ENCODE results near the gene SHISA5. TPM values are rescaled to one million over a fixed set of nuclear protein-coding genes. Genes with fewer than 3 reads are reported as not detected.

SHISA5 gene
- polyA plus RNA-seq, 4 donors = 68.2 to 220 (median 106) TPM

- WGBS, 3 donors = 85 to 91% (median 89%) methylated on average over 5 of the region's 5 CpGs
- H3K36me3 ChIP-seq (ENCODE audit: control insufficient read depth in 3 of 3, insufficient read depth in 2 of 3, low read depth in 1 of 3, low read length in 3 of 3) = peaks cover 0 to 54% (median 6%) of the 10 kb centered on the region in 3 donors
- FAIRE-seq (no peak), DNase-seq (no peak)
- H3K4me1 ChIP-seq (ENCODE audit: control insufficient read depth in 3 of 3, insufficient read depth in 2 of 3, low read depth in 1 of 3, low read length in 2 of 3) = peaks cover 0 to 15% (median 0%) of the 10 kb centered on the region in 3 donors
- H3K9me3 ChIP-seq (ENCODE audit: control insufficient read depth in 2 of 2, insufficient read depth in 1 of 2, low read depth in 1 of 2, low read length in 1 of 2) = no peaks in the 10 kb centered on the region
- no peaks in the 10 kb centered on the region for H3K27me3 ChIP-seq (ENCODE audit: control insufficient read depth in 3 of 3, insufficient read depth in 3 of 3, low read length in 3 of 3)
- no peak overlapping the region for H3K4me3 ChIP-seq (ENCODE audit: low read depth in 1 of 3, low read length in 3 of 3)
- H3K27ac ChIP-seq (ENCODE audit: low read depth in 1 of 3, low read length in 2 of 3) = no peak overlapping the region
Measured at GRCh38 chr3:48548126-48548525, 44.2 kb upstream of the SHISA5 start.

- no peaks in the 10 kb centered on the region for H3K27me3 ChIP-seq (ENCODE audit: control insufficient read depth in 3 of 3, insufficient read depth in 3 of 3, low read length in 3 of 3)
- H3K27ac ChIP-seq (ENCODE audit: low read depth in 1 of 3, low read length in 2 of 3) = no peak overlapping the region
- DNase-seq (no peak), FAIRE-seq (no peak)
- WGBS, 3 donors = 81 to 90% (median 87%) methylated on average over 4 of the region's 4 CpGs
- no peaks in the 10 kb centered on the region for H3K9me3 ChIP-seq (ENCODE audit: control insufficient read depth in 2 of 2, insufficient read depth in 1 of 2, low read depth in 1 of 2, low read length in 1 of 2)
- no peak overlapping the region for H3K4me3 ChIP-seq (ENCODE audit: low read depth in 1 of 3, low read length in 3 of 3)
- no peaks in the 10 kb centered on the region for H3K4me1 ChIP-seq (ENCODE audit: control insufficient read depth in 3 of 3, insufficient read depth in 2 of 3, low read depth in 1 of 3, low read length in 2 of 3)
- H3K36me3 ChIP-seq (ENCODE audit: control insufficient read depth in 3 of 3, insufficient read depth in 2 of 3, low read depth in 1 of 3, low read length in 3 of 3) = peaks cover 0 to 53% (median 6%) of the 10 kb centered on the region in 3 donors
Measured at GRCh38 chr3:48546203-48546829, 42.3 kb upstream of the SHISA5 start.

GRCh38 chr3:48544141-48544540 lies 40.2 kb upstream of the SHISA5 start:
- FAIRE-seq = no peak
- 86 to 91% (median 88%) methylated on average over 5 of the region's 5 CpGs for WGBS, 3 donors
- no peaks in the 10 kb centered on the region for H3K4me1 ChIP-seq (ENCODE audit: control insufficient read depth in 3 of 3, insufficient read depth in 2 of 3, low read depth in 1 of 3, low read length in 2 of 3)

GRCh38 chr3:48543271-48543866 lies 39.4 kb upstream of the SHISA5 start:
- H3K27me3 ChIP-seq (ENCODE audit: control insufficient read depth in 3 of 3, insufficient read depth in 3 of 3, low read length in 3 of 3) = no peaks in the 10 kb centered on the region
- H3K4me3 ChIP-seq (ENCODE audit: low read depth in 1 of 3, low read length in 3 of 3) = no peak overlapping the region
- no peaks in the 10 kb centered on the region for H3K9me3 ChIP-seq (ENCODE audit: control insufficient read depth in 2 of 2, insufficient read depth in 1 of 2, low read depth in 1 of 2, low read length in 1 of 2)
- WGBS, 3 donors = 64 to 91% (median 67%) methylated on average over 9 of the region's 9 CpGs
- H3K4me1 ChIP-seq (ENCODE audit: control insufficient read depth in 3 of 3, insufficient read depth in 2 of 3, low read depth in 1 of 3, low read length in 2 of 3) = no peaks in the 10 kb centered on the region
- H3K27ac ChIP-seq (ENCODE audit: low read depth in 1 of 3, low read length in 2 of 3) = no peak overlapping the region
- DNase-seq (no peak), FAIRE-seq (no peak)
- H3K36me3 ChIP-seq (ENCODE audit: control insufficient read depth in 3 of 3, insufficient read depth in 2 of 3, low read depth in 1 of 3, low read length in 3 of 3) = peaks cover 0 to 51% (median 13%) of the 10 kb centered on the region in 3 donors

More at GRCh38 chr3:48544141-48544540, 40.2 kb upstream of the SHISA5 start:
- no peak for DNase-seq
- H3K27me3 ChIP-seq (ENCODE audit: control insufficient read depth in 3 of 3, insufficient read depth in 3 of 3, low read length in 3 of 3) = no peaks in the 10 kb centered on the region
- H3K9me3 ChIP-seq (ENCODE audit: control insufficient read depth in 2 of 2, insufficient read depth in 1 of 2, low read depth in 1 of 2, low read length in 1 of 2) = no peaks in the 10 kb centered on the region
- peaks cover 0 to 52% (median 11%) of the 10 kb centered on the region in 3 donors for H3K36me3 ChIP-seq (ENCODE audit: control insufficient read depth in 3 of 3, insufficient read depth in 2 of 3, low read depth in 1 of 3, low read length in 3 of 3)
- H3K27ac ChIP-seq (ENCODE audit: low read depth in 1 of 3, low read length in 2 of 3) = no peak overlapping the region
- H3K4me3 ChIP-seq (ENCODE audit: low read depth in 1 of 3, low read length in 3 of 3) = no peak overlapping the region

GRCh38 chr3:48538451-48538850 lies 34.5 kb upstream of the SHISA5 start:
- FAIRE-seq (no peak), DNase-seq (no peak)
- Histone ChIP-seq H3K4me3 (ENCODE audit: low read depth in 1 of 3, low read length in 3 of 3) (no peak overlapping the region), H3K27ac (ENCODE audit: low read depth in 1 of 3, low read length in 2 of 3) (no peak overlapping the region), H3K9me3 (ENCODE audit: control insufficient read depth in 2 of 2, insufficient read depth in 1 of 2, low read depth in 1 of 2, low read length in 1 of 2) (no peaks in the 10 kb centered on the region), H3K4me1 (ENCODE audit: control insufficient read depth in 3 of 3, insufficient read depth in 2 of 3, low read depth in 1 of 3, low read length in 2 of 3) (no peaks in the 10 kb centered on the region), H3K36me3 (ENCODE audit: control insufficient read depth in 3 of 3, insufficient read depth in 2 of 3, low read depth in 1 of 3, low read length in 3 of 3) (peaks cover 15 to 65% (median 28%) of the 10 kb centered on the region in 3 donors), H3K27me3 (ENCODE audit: control insufficient read depth in 3 of 3, insufficient read depth in 3 of 3, low read length in 3 of 3) (no peaks in the 10 kb centered on the region)
- WGBS, 3 donors = 89 to 96% (median 95%) methylated on average over 12 of the region's 12 CpGs

- H3K27ac ChIP-seq (ENCODE audit: low read depth in 1 of 3, low read length in 2 of 3) = no peak overlapping the region
- DNase-seq (no peak), FAIRE-seq (no peak)
- H3K27me3 ChIP-seq (ENCODE audit: control insufficient read depth in 3 of 3, insufficient read depth in 3 of 3, low read length in 3 of 3) = no peaks in the 10 kb centered on the region
- peaks cover 15 to 60% (median 28%) of the 10 kb centered on the region in 3 donors for H3K36me3 ChIP-seq (ENCODE audit: control insufficient read depth in 3 of 3, insufficient read depth in 2 of 3, low read depth in 1 of 3, low read length in 3 of 3)
- H3K4me3 ChIP-seq (ENCODE audit: low read depth in 1 of 3, low read length in 3 of 3) = no peak overlapping the region
- WGBS, 3 donors = 77 to 85% (median 84%) methylated on average over 5 of the region's 5 CpGs
- H3K4me1 ChIP-seq (ENCODE audit: control insufficient read depth in 3 of 3, insufficient read depth in 2 of 3, low read depth in 1 of 3, low read length in 2 of 3) = no peaks in the 10 kb centered on the region
- H3K9me3 ChIP-seq (ENCODE audit: control insufficient read depth in 2 of 2, insufficient read depth in 1 of 2, low read depth in 1 of 2, low read length in 1 of 2) = no peaks in the 10 kb centered on the region
Measured at GRCh38 chr3:48536785-48537184, 32.8 kb upstream of the SHISA5 start.

GRCh38 chr3:48536116-48536515 lies 32.1 kb upstream of the SHISA5 start:
- no peaks in the 10 kb centered on the region for H3K4me1 ChIP-seq (ENCODE audit: control insufficient read depth in 3 of 3, insufficient read depth in 2 of 3, low read depth in 1 of 3, low read length in 2 of 3)
- no peaks in the 10 kb centered on the region for H3K9me3 ChIP-seq (ENCODE audit: control insufficient read depth in 2 of 2, insufficient read depth in 1 of 2, low read depth in 1 of 2, low read length in 1 of 2)
- no peak overlapping the region for H3K4me3 ChIP-seq (ENCODE audit: low read depth in 1 of 3, low read length in 3 of 3)
- DNase-seq (no peak), FAIRE-seq (no peak)
- H3K27me3 ChIP-seq (ENCODE audit: control insufficient read depth in 3 of 3, insufficient read depth in 3 of 3, low read length in 3 of 3) = no peaks in the 10 kb centered on the region
- H3K36me3 ChIP-seq (ENCODE audit: control insufficient read depth in 3 of 3, insufficient read depth in 2 of 3, low read depth in 1 of 3, low read length in 3 of 3) = peaks cover 15 to 55% (median 28%) of the 10 kb centered on the region in 3 donors
- H3K27ac ChIP-seq (ENCODE audit: low read depth in 1 of 3, low read length in 2 of 3) = no peak overlapping the region
- WGBS, 3 donors = 90 to 91% (median 90%) methylated on average over 19 of the region's 19 CpGs

GRCh38 chr3:48535578-48535977 lies 31.6 kb upstream of the SHISA5 start:
- peaks cover 15 to 55% (median 28%) of the 10 kb centered on the region in 3 donors for H3K36me3 ChIP-seq (ENCODE audit: control insufficient read depth in 3 of 3, insufficient read depth in 2 of 3, low read depth in 1 of 3, low read length in 3 of 3)
- FAIRE-seq (no peak), DNase-seq (no peak)
- no peak overlapping the region for H3K4me3 ChIP-seq (ENCODE audit: low read depth in 1 of 3, low read length in 3 of 3)
- no peaks in the 10 kb centered on the region for H3K9me3 ChIP-seq (ENCODE audit: control insufficient read depth in 2 of 2, insufficient read depth in 1 of 2, low read depth in 1 of 2, low read length in 1 of 2)
- 95 to 98% (median 98%) methylated on average over 4 of the region's 4 CpGs for WGBS, 3 donors
- no peaks in the 10 kb centered on the region for H3K4me1 ChIP-seq (ENCODE audit: control insufficient read depth in 3 of 3, insufficient read depth in 2 of 3, low read depth in 1 of 3, low read length in 2 of 3)
- H3K27me3 ChIP-seq (ENCODE audit: control insufficient read depth in 3 of 3, insufficient read depth in 3 of 3, low read length in 3 of 3) = no peaks in the 10 kb centered on the region
- H3K27ac ChIP-seq (ENCODE audit: low read depth in 1 of 3, low read length in 2 of 3) = no peak overlapping the region

All from small intestine (tissue), 7 donors.